ENCODE measurements around the gene HDAC4. TPM values are rescaled to one million over a fixed set of nuclear protein-coding genes. Genes with fewer than 3 reads are reported as not detected.

The HDAC4 gene
- total RNA-seq, 4 donors from 2014 or later, result 30.2 to 103 (median 51.7) TPM

DNA sequence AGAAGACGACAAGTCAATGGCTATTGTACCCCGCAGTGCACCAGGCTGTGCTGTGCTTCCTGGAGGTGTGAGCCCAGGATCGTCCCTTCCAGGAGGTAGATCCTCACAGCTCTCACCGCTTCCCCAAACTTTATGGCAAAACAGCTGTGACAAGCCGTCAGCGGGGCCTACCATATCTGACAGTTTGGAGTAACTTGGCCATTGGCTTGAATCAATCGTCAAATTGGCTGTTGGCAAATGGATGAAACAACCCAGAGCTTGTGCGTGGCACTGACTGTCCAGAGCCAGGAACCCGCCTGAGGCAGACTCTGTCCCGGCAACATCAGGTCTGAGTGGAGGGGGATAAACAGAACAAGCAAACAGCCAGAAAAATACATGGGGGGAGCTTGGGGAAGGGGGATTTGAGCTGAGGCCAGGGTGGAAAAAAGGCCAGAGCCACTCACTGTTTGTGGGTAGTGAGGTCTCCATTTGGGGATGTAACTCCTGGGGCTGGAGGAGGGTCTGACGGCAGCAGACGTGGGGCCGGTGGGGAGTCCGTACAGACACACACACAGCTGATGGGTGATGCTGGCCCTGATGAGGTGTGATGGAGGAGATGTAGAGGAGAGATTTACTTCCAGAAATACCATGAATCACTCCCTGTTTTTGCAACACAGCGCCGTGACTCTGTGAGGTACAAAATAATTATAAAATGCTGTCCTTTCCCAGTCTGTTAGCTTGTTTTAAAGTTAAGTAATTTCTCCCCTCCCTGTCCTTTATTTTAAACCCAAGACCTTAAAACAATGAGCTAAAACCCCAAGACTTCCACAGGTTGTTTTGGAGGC lies 378.2 kb downstream of the HDAC4 start:
- DNase-seq (ENCODE audit: low spot score) (no peak), ATAC-seq (ENCODE audit: low FRiP score) (no peak)
- TF ChIP-seq, protein P1, sequence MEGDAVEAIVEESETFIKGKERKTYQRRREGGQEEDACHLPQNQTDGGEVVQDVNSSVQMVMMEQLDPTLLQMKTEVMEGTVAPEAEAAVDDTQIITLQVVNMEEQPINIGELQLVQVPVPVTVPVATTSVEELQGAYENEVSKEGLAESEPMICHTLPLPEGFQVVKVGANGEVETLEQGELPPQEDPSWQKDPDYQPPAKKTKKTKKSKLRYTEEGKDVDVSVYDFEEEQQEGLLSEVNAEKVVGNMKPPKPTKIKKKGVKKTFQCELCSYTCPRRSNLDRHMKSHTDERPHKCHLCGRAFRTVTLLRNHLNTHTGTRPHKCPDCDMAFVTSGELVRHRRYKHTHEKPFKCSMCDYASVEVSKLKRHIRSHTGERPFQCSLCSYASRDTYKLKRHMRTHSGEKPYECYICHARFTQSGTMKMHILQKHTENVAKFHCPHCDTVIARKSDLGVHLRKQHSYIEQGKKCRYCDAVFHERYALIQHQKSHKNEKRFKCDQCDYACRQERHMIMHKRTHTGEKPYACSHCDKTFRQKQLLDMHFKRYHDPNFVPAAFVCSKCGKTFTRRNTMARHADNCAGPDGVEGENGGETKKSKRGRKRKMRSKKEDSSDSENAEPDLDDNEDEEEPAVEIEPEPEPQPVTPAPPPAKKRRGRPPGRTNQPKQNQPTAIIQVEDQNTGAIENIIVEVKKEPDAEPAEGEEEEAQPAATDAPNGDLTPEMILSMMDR (IDR thresholded peaks at IDR 0.05), result no peak

DNA sequence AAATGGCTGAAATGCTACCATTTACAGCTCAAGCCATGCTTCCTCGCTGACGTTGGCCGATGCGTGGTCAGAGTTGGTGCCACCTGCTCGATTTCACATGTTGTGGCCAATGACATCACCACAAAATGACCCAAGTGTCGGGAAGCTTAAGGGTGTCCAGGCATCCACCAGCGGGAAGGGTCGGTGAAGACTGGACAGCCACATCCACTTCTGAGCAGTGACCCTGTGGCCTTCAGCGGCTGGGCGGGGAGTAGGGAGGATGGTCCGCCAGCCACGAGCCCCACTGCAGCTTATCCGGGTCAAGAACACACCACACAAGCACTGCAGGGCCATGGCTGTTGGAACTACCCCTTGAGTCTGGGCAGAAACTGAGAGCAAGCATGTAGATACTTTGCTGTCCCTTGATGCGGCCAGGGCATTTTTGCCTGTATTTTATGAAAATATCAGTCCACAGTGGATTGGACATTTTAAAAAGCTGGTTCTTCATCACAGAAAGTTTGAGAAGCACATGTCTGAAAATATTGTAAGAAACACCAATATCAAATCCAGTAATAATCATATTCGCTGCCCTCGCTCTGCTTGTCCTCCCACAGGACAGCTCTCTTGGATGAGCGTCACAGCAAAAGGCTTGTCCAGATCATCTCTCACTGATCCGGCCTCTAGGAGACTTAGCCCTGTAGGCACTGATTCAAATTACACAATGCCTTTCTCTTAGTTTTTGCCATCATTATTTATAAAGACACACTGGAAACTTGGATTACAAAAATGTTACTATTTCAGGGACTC lies 379.0 kb downstream of the HDAC4 start:
- DNase-seq (ENCODE audit: low spot score), result no peak
- no peak for ATAC-seq (ENCODE audit: low FRiP score)
- TF ChIP-seq, protein P1 (IDR thresholded peaks at IDR 0.05), result no peak

DNA sequence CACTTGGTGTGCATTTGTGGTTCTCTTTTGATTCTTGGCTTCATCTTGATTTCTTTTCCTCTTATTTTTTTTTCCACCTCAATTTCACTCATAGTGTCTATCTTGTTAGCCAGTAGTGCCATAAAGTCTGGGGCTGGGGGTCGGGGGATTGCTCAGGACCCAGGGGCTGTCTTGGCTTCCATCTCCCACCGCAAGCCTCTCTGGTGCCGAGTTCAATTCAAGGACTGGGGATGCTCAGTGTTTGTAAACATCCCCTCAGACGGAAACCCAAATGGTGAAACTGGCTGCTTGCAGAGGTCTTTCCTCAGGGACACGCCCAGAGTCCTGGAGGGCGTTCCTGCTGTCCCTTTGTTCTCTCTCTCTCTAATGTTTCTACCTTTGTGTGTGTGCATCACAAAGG lies 379.6 kb downstream of the HDAC4 start:
- no peak for ATAC-seq (ENCODE audit: low FRiP score)
- no peak for DNase-seq (ENCODE audit: low spot score)
- TF ChIP-seq, protein P1 (IDR thresholded peaks at IDR 0.05), result no peak

DNA sequence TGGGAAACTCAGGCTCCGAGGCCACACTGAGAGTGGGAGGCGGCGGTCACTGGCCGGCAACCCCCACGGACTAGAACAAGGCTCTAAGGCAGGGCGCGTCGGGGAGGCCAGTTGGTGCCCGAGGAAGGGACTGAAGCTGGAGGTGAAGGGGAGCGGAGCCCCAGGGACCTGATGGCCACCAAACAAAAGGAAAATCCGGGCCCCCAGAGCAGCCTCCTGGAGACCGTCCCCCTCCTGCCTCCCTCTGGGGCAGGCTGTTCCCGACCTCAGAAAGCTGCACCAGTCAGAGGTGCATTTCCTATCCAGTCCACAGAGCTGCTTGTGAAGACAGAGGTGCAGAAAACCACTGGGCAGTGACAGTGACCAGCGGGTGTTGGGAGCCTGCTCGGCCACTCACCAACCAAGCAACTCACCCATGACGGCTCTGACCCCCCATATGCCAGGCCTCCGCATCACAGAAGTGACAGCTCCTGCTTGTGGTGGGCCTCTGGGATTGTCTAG lies 380.2 kb downstream of the HDAC4 start:
- DNase-seq (ENCODE audit: low spot score) (no peak), ATAC-seq (ENCODE audit: low FRiP score) (no peak)
- TF ChIP-seq, protein P1 (IDR thresholded peaks at IDR 0.05), result no peak

DNA sequence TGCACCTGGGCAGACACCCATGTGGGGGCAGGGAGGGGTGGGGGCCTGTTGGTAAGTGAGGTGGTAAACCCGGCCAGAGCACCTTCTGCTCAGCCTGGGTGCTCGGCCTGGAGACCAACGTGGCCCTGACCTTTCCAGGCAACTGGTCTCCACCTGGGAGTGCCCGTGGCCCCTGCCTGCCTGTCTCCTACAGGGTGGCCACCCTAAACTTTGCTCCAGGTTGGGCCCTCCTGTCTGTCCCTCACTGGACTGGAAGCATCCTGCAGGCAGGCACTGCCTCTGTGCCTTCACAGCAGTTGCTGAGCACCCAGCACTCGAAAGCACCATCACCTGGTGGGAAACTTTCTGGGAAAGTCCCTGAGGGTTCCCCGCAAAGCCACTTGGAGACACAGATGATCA lies 381.6 kb downstream of the HDAC4 start:
- no peak for ATAC-seq (ENCODE audit: low FRiP score)
- DNase-seq (ENCODE audit: low spot score), result no peak
- TF ChIP-seq, protein P1 (IDR thresholded peaks at IDR 0.05), result no peak

DNA sequence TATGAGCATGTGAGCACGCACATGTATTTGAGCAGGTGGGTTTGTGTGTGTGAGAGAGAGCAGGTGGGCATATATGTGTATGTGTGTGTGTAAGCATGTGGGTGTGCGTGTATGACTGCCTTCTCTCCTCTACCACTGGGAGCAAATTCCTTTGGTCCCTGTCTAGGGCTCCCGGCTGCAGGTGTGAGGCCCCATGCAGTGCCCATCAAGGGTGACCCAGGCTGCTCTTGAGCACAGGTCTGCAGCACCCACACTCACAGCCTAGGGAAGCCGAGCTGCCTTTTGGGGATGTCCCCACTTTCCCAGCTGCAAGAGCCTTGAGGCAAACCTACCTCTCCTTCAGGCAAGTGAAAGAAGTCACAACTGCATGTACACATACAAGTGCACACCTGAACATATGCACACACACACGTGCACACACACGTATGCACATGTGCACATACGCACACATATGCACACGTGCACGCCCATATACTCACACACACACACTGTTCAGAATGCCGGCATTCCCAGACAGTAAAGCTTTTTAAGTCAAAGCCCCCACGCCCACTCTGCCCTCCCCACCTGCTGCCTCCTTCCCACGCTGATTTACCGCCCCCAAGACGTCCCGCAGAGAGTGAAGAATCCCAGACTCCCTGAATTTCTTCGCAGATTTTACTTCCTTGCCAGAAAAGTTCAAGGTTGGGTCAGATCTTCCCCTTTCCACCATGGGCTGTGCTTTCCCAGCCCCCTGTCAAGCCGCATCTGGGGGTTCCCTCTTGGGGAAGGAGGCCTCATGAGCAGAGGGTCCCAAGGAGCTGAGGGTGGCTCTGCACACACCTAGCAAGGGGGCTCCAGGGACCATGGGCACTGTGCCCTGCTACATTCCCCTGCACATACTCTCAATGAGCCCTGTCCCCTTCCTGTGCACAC lies 382.3 kb downstream of the HDAC4 start:
- TF ChIP-seq, protein P1 (IDR thresholded peaks at IDR 0.05), result no peak
- ATAC-seq (ENCODE audit: low FRiP score) (no peak), DNase-seq (ENCODE audit: low spot score) (no peak)
